CD4-positive, alpha-beta T cell treated with Interleukin-17A for 4 hours (primary cell): ENCODE results near the gene DDAH2.

ENCODE experiments used
- DNase-seq: peaks from one replicate; pipeline ENCODE4 v3.0.0-alpha.2; 2020; ENCODE audit warnings: mixed read lengths

Gene DDAH2

GRCh38 chr6:31758281-31758680 is 29.2 kb upstream of the DDAH2 start:
- DNase-seq, result no peak

GRCh38 chr6:31752739-31753319 is 23.7 kb upstream of the DDAH2 start:
- no peak for DNase-seq

GRCh38 chr6:31750411-31751022 is 21.4 kb upstream of the DDAH2 start:
- DNase-seq, result no peak

GRCh38 chr6:31749301-31750036 is 20.4 kb upstream of the DDAH2 start:
- no peak for DNase-seq

- no peak for DNase-seq
These were observed 15.3 kb upstream of the DDAH2 start for GRCh38 chr6:31744422-31744821.

- DNase-seq, result no peak
These were observed 13.8 kb upstream of the DDAH2 start for GRCh38 chr6:31742894-31743293.

- no peak for DNase-seq
These were observed 12.7 kb upstream of the DDAH2 start for GRCh38 chr6:31741815-31742214.

GRCh38 chr6:31740397-31741223 is 11.5 kb upstream of the DDAH2 start:
- DNase-seq, result no peak

- peak; percentile 95 for DNase-seq
These were observed 10.7 kb upstream of the DDAH2 start, which contains the start of gene MSH5 for GRCh38 chr6:31739639-31740396. Gene MSH5, plus strand, starts transcription at chr6:31740005. Its CDS starts 462 bp downstream, at chr6:31740467.

GRCh38 chr6:31737991-31738979 is 9.2 kb upstream of the DDAH2 start:
- DNase-seq, result peak; percentile 74

GRCh38 chr6:31737315-31737990 is 8.4 kb upstream of the DDAH2 start:
- no peak for DNase-seq

GRCh38 chr6:31736768-31737314 is 7.7 kb upstream of the DDAH2 start:
- DNase-seq, result no peak

GRCh38 chr6:31736021-31736767 is 7.1 kb upstream of the DDAH2 start, which contains the start of gene CLIC1:
Gene CLIC1, minus strand, starts transcription at chr6:31736530. Its CDS starts 230 bp downstream, at chr6:31736300.
- peak; percentile 85 for DNase-seq

- DNase-seq, result peak; percentile 69
These were observed 5.8 kb upstream of the DDAH2 start for GRCh38 chr6:31734821-31735406.

- no peak for DNase-seq
These were observed 5.2 kb upstream of the DDAH2 start for GRCh38 chr6:31734247-31734820.

- no peak for DNase-seq
These were observed 4.6 kb upstream of the DDAH2 start for GRCh38 chr6:31733734-31734133.

- DNase-seq, result no peak
These were observed 2.9 kb upstream of the DDAH2 start for GRCh38 chr6:31732029-31732428.

- no peak for DNase-seq
These were observed 1.6 kb upstream of the DDAH2 start for GRCh38 chr6:31730631-31731086.
